Activated CD8-positive, alpha-beta memory T cell treated with anti-CD3 and anti-CD28 coated beads for 4 hours (primary cell): ENCODE measurements around the gene SCN8A.

Source experiments
- DNase-seq, 2 donors: peaks; one replicate each; pipeline ENCODE4 v3.0.0-alpha.2; 2020; ENCODE audit warnings: low read depth in 2 of 2

Gene SCN8A

GRCh38 chr12:51714666-51715065 is 123.6 kb downstream of the SCN8A start:
- no peak for DNase-seq

GRCh38 chr12:51717326-51717925 is 126.4 kb downstream of the SCN8A start:
- no peak for DNase-seq

DNA sequence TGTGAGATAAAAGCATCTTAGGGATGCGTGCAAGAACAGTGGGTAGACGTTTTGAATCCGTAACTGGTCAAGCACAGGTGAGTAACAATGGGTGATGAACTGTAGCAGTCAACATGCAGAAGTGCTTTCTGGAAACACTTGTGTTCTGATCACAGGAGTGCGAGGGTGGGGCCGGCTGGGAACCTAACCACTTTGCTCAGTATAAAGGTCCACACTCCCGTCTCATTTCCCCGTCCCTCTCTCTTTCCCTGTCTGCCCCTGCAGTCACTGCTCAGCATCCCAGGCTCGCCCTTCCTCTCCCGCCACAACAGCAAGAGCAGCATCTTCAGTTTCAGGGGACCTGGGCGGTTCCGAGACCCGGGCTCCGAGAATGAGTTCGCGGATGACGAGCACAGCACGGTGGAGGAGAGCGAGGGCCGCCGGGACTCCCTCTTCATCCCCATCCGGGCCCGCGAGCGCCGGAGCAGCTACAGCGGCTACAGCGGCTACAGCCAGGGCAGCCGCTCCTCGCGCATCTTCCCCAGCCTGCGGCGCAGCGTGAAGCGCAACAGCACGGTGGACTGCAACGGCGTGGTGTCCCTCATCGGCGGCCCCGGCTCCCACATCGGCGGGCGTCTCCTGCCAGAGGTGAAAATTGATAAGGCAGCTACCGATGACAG is 130.4 kb downstream of the SCN8A start:
- no peak for DNase-seq

- no peak for DNase-seq
Observed at GRCh38 chr12:51722431-51722830, 131.4 kb downstream of the SCN8A start.

- DNase-seq: no peak
Observed at GRCh38 chr12:51726161-51726560, 135.1 kb downstream of the SCN8A start.

DNA sequence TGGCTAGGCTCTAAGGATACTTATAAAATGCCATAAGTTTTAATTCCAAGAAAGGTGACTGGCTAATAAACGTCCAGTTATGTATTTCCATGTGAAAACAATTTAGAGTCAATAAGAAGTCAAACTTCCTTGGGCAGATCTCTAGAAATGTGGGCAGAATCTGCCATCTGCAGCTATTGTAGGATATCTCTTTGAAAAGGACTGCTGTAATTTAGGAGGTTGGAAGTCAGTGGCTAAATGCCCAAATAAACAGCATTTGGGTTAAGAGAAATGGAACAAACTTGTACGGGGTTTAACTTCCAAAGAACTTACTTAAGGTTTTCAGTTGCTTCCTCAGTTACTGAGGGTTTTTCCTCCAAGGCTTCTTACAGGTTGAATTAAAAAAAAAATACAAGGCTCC is 135.9 kb downstream of the SCN8A start:
- DNase-seq: no peak

DNA sequence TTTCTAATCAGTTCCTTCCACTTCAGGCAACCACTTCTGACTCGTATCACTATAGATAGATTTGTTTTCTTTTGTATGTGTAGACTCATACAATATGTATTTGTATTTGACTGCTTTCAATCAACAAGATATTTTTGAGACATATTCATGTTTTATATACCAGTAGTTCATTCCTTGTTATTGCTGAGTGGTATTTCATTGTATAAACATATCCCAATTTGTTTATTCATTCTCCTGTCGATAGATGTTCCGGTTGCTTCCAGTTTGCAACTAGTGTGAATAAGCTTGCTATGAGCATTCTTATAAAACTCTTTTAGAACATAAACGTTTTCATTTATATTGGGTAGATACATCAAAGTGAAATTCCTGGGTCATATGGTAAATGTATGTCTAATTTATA is 138.3 kb downstream of the SCN8A start:
- DNase-seq: no peak

GRCh38 chr12:51730745-51731144 is 139.7 kb downstream of the SCN8A start:
- DNase-seq: no peak

DNA sequence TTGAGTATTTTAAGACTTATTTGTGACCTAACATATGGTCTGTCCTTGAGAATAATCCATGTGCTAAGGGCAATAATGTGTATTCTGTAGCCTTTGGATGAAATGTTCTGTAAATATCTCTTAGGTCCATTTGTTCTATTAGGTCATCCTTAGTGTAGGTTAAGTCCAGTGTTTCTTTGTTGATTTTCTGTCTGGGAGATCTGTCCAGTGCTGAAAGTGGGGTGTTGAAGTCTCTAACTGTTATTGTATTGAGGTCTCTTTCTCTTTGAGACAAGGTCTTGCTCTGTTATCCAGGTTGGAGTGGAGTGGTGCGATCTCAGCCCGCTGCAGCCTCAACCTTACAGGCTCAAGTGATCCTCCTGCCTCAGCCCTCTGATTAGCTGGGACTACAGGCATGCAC is 149.5 kb downstream of the SCN8A start:
- DNase-seq: no peak

- DNase-seq: no peak
Observed at GRCh38 chr12:51744235-51744634, 153.2 kb downstream of the SCN8A start.

DNA sequence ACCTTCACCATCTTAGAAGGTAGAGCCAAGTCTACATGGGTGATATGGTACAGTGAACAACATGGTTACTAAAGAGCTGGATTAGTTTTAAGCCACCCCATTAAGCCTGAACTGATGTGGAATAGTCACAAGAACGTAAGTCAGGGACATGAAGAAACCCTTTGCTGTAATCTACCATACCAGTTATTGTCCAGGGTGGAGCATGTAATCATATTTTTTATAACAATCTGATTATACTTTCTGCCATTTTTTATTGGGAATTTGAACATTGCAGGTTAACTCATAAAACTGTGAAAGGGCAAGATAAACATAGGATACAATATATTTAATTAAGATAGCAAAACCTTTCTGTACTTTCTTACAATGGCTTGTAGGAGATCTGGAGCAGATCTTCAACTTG is 153.9 kb downstream of the SCN8A start:
- DNase-seq: no peak

- no peak for DNase-seq
Observed at GRCh38 chr12:51746416-51746815, 155.4 kb downstream of the SCN8A start.

- no peak for DNase-seq
Observed at GRCh38 chr12:51748235-51748634, 157.2 kb downstream of the SCN8A start.

GRCh38 chr12:51749206-51749985 is 158.4 kb downstream of the SCN8A start:
- no peak for DNase-seq

DNA sequence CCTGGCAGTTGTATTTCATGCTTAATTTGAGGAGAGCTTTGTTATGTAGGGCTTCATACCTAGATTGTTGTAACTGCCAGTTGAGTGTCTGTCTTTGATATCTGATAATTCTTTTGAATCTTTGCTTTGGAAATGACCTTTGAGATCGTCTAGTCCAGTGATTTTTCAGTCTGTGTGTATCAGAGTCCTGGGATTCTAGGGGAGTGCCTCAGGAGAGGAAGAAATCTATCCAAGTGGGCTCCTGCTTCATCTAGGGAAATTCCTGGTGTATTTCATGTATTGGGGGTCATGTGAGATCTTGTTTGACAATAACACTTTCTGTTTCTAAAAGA is 158.9 kb downstream of the SCN8A start:
- DNase-seq: no peak

DNA sequence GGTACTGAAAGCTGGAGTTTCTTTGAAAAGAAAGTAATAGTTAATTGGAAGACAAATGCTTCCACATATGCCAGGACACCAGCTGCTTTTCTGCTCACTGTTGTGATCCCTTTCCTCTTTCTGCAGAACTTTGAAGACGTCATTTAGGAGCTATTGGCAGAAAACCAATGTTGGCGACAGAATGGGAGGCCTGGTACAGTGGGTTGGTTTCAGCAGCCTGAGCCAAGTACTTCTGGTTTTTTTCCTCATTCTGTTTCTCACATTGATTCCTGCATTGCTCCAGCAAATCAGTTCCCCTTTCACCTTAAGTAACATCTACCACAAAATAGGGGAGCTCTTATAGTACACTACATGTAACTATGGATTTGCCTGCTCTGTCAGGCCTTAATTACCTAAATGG is 160.6 kb downstream of the SCN8A start:
- no peak for DNase-seq

DNA sequence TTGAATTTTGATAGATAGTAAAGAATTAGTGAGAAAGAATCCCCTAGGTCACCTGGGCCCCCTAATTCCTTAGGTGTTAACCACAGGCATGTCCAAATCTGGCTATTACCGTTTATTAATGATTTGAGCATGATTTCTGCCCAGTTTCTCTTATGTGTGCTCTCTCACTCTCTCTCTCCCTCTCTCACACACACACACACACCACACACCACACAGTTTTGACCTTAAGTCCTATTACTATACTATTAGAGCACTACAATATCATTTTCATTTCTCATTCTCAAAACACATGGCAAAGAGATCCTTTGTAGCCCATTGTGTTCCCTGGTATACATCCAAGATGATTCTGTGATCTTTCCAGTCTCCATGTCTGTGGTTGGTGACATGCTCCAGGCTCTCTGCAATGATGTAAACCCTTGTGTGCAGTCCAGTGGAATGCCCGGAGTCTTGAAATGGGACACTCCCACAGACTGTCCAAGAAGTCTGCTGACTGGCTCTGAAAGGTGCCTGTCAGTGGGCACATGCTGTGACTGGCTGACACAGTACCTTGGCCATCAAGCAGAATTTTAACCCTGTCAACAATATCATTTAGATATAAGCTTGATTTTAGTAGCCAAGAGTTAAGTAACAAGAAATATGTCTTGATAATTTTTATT is 161.3 kb downstream of the SCN8A start:
- no peak for DNase-seq

DNA sequence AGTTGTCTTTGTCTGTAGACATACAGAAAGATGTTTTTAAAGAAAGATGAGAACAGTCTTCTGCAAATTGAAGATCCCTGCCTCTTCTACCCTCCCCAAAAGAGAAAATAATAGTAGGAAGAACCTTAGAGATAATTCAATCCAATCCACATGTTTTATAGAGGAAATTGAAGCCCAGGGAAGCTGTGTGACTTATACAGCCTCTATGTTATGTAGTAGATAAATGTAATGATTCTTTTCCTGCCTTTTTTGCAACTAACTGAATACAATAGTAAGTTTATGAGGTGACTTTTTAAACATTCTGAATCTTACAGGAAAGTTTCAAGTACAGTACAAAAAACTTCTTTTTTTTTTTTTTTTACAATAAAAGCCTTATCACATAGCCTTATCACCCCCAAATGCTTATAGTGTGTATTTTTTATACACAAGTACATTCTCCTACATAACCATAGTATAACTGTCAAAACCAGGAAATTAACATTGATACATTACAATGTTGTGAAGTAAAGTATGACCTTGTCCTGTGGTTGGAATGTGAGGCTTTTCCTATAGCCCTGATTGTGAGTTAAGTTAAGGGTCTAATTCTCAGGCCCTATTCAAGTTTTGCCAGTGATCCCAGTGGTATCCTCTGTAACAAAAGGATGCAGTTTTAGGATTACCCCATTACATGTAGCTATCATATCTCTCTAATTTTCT is 163.1 kb downstream of the SCN8A start:
- no peak for DNase-seq

DNA sequence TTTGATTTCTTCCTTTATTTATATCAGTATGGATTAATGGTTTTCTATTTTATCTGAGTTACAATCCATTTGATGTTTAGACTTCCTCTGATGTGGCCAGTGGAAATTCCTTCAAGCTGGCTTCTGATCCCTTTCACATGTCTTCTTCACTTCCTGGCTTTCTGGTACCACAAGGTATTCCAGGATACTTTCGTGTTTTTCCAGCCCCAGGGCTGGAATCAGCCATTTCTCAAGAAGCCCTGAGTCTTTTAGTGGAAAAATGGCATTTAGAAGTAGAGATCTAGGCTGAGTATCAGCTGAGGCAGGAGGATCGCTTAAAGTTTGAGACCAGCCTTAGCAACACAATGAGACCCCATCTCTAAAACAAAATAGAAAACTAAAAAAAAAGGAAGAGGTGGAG is 164.2 kb downstream of the SCN8A start:
- DNase-seq: no peak

GRCh38 chr12:51759175-51759574 is 168.1 kb downstream of the SCN8A start:
- no peak for DNase-seq

DNA sequence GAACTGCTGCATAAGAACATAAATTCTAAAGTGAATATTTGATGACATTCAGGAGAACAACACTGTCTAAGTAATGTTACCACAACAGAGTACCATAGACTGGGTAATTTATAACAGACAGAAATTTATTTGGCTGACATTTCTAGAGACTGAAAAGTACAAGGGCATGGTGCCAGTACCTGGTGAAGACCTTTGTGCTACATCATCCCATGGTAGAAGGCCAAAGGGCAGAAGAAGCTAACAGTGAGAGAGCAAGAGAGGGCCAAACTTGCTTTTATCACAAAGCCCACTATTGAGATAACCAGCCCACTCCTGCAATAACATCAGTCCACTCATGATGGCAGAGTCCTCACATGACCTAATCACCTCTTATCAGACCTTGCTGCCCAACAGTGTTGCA is 168.7 kb downstream of the SCN8A start:
- no peak for DNase-seq

- DNase-seq: no peak
Observed at GRCh38 chr12:51760231-51760630, 169.2 kb downstream of the SCN8A start.
